IMR-90 (cell line): ENCODE results near the gene RPS16. TPM values are rescaled to one million over a fixed set of nuclear protein-coding genes. Genes with fewer than 3 reads are reported as not detected.
A peak's percentile ranks its signal among the peaks of the same experiment; 100 is the strongest.

Experiments used
- ATAC-seq: fragments of 200-7000 bp; cut with Tn5 transposase; 2 replicates; pipeline ENCODE4 v1.9.1; 2020; ENCODE audit warnings: low read depth, mild to moderate bottlenecking, moderate library complexity
- BruUV-seq: library from RNA; stranded (reverse); fragments of 400-500 nt; replicated peaks from 2 replicates; lab custom pipeline; 2021; lab: Mats Ljungman, UMichigan
- CTCF ChIA-PET: fragments of 300-600 bp; formaldehyde crosslinking; extraction: SDS; loops from one replicate; lab custom pipeline; 2021; ENCODE audit warnings: antibody characterized with exemption; lab: Yijun Ruan, JAX
- POLR2A ChIA-PET: fragments of 300-600 bp; sonication (Branson Sonifier 250); formaldehyde crosslinking; loops from one replicate; lab custom pipeline; 2022; ENCODE audit warnings: antibody characterized with exemption; ENCODE audit not compliant: unreplicated experiment; lab: Charles Lee
- DNase-seq: peaks from one replicate; pipeline ENCODE4 v3.0.0; 2013
- H2AFZ ChIP-seq: replicated peaks from 2 replicates; pipeline ENCODE3; 2013; ENCODE audit warnings: low read length, mild to moderate bottlenecking; ENCODE audit not compliant: poor library complexity
- H2AK5ac ChIP-seq: 2 replicates; pipeline ENCODE4 v1.6.1; 2013; ENCODE audit warnings: low read depth, low read length, inconsistent platforms
- H2AK9ac ChIP-seq: replicated peaks from 2 replicates; pipeline ENCODE3; 2013; ENCODE audit warnings: mild to moderate bottlenecking, low read depth, low read length, moderate library complexity; ENCODE audit not compliant: poor library complexity
- H2BK120ac ChIP-seq: 2 replicates; pipeline ENCODE4 v1.6.1; 2013; ENCODE audit warnings: low read depth, low read length, inconsistent platforms
- H2BK15ac ChIP-seq: 3 replicates; pipeline ENCODE4 v1.6.1; 2013; ENCODE audit warnings: low read depth, low read length, inconsistent platforms
- H2BK20ac ChIP-seq: 2 replicates; pipeline ENCODE4 v1.6.1; 2013; ENCODE audit warnings: low read depth, mild to moderate bottlenecking, inconsistent platforms, low read length, moderate library complexity
- H2BK5ac ChIP-seq: 2 replicates; pipeline ENCODE4 v1.6.1; 2013; ENCODE audit warnings: mild to moderate bottlenecking, low read depth, low read length, inconsistent platforms; ENCODE audit not compliant: poor library complexity, severe bottlenecking
- H3K14ac ChIP-seq: replicated peaks from 2 replicates; pipeline ENCODE4 v1.6.1; 2013; ENCODE audit warnings: low read depth, low read length, inconsistent platforms
- H3K18ac ChIP-seq: 2 replicates; pipeline ENCODE4 v1.6.1; 2013; ENCODE audit warnings: low read depth, low read length, control low read depth
- H3K23ac ChIP-seq: 2 replicates; pipeline ENCODE4 v1.6.1; 2013; ENCODE audit warnings: low read depth, low read length, inconsistent platforms
- H3K27ac ChIP-seq: 2 replicates; pipeline ENCODE4 v1.5.1; 2013; ENCODE audit warnings: mild to moderate bottlenecking, control low read depth, low read length; ENCODE audit not compliant: insufficient read depth
- H3K27me3 ChIP-seq: 2 replicates; pipeline ENCODE4 v1.6.1; 2013; ENCODE audit warnings: low read length; ENCODE audit not compliant: control insufficient read depth, insufficient read depth
- H3K36me3 ChIP-seq: 2 replicates; pipeline ENCODE4 v1.6.1; 2013; ENCODE audit warnings: low read length, mixed read lengths; ENCODE audit not compliant: control insufficient read depth, insufficient read depth
- H3K4ac ChIP-seq: 2 replicates; pipeline ENCODE4 v1.6.1; 2013; ENCODE audit warnings: low read depth, low read length, inconsistent platforms
- H3K4me1 ChIP-seq: 2 replicates; pipeline ENCODE4 v1.6.1; 2013; ENCODE audit warnings: low read length, mixed read lengths; ENCODE audit not compliant: control insufficient read depth, insufficient read depth
- H3K4me2 ChIP-seq: 2 replicates; pipeline ENCODE4 v1.6.1; 2013; ENCODE audit warnings: low read depth, mild to moderate bottlenecking, control low read depth, low read length, moderate library complexity
- H3K4me3 ChIP-seq: 2 replicates; pipeline ENCODE4 v1.5.1; 2013; ENCODE audit warnings: low read depth, mild to moderate bottlenecking, control low read depth, low read length, moderate library complexity; ENCODE audit not compliant: insufficient read depth
- H3K56ac ChIP-seq: 2 replicates; pipeline ENCODE4 v1.6.1; 2013; ENCODE audit warnings: low read length, inconsistent platforms; ENCODE audit not compliant: insufficient read depth; ENCODE audit errors: extremely low read depth
- H3K79me1 ChIP-seq, 2 experiments: 2 replicates each; pipeline ENCODE4 v1.6.1; 2013; ENCODE audit warnings: low read length in 2 of 2, inconsistent platforms in 1 of 2, low read depth in 1 of 2
- H3K9ac ChIP-seq: 2 replicates; pipeline ENCODE4 v1.6.1; 2013; ENCODE audit warnings: low read depth, low read length, control low read depth
- H3K9me1 ChIP-seq: 2 replicates; pipeline ENCODE4 v1.6.1; 2013; ENCODE audit warnings: low read length, inconsistent platforms; ENCODE audit not compliant: insufficient read depth
- H3K9me3 ChIP-seq: 2 replicates; pipeline ENCODE4 v1.6.1; 2013; ENCODE audit warnings: low read length; ENCODE audit not compliant: control insufficient read depth, insufficient read depth
- H4K20me1 ChIP-seq: 2 replicates; pipeline ENCODE4 v1.6.1; 2013; ENCODE audit warnings: low read length, inconsistent platforms; ENCODE audit not compliant: insufficient read depth
- H4K5ac ChIP-seq: 2 replicates; pipeline ENCODE4 v1.6.1; 2013; ENCODE audit warnings: mild to moderate bottlenecking, low read depth, low read length, control low read depth
- H4K8ac ChIP-seq, 2 experiments: 2 replicates each; pipeline ENCODE4 v1.6.1; 2013; ENCODE audit warnings: low read depth in 2 of 2, low read length in 2 of 2, control low read depth in 1 of 2, inconsistent platforms in 1 of 2
- H4K91ac ChIP-seq: 2 replicates; pipeline ENCODE4 v1.6.1; 2013; ENCODE audit warnings: low read depth, low read length, inconsistent platforms; ENCODE audit not compliant: insufficient read depth
- BHLHE40 ChIP-seq: fragments of 150-350 bp; IDR thresholded peaks from 2 replicates; pipeline ENCODE4 v1.6.1; 2016; ENCODE audit warnings: mild to moderate bottlenecking, low read depth, low read length
- CEBPB ChIP-seq: IDR thresholded peaks from 2 replicates; pipeline ENCODE4 v1.6.1; 2012; ENCODE audit warnings: low read depth, low read length, improper control_type of control experiment
- CHD1 ChIP-seq: IDR thresholded peaks from 2 replicates; pipeline ENCODE4 v1.6.1; 2012; ENCODE audit warnings: low read depth, low read length, improper control_type of control experiment
- FOS ChIP-seq: fragments of 150-350 bp; IDR thresholded peaks from 2 replicates; pipeline ENCODE4 v1.6.1; 2016; ENCODE audit warnings: low read depth, low read length
- MAFK ChIP-seq: IDR thresholded peaks from 2 replicates; pipeline ENCODE4 v1.6.1; 2012; ENCODE audit warnings: low read depth, low read length, improper control_type of control experiment
- MAZ ChIP-seq: IDR thresholded peaks from 2 replicates; pipeline ENCODE4 v1.6.1; 2012; ENCODE audit warnings: low read depth, mild to moderate bottlenecking, low read length, improper control_type of control experiment, moderate library complexity, borderline replicate concordance
- RAD21 ChIP-seq: IDR thresholded peaks from 2 replicates; pipeline ENCODE4 v1.6.1; 2012; ENCODE audit warnings: low read length, improper control_type of control experiment
- RCOR1 ChIP-seq: IDR thresholded peaks from 2 replicates; pipeline ENCODE4 v1.6.1; 2012; ENCODE audit warnings: mild to moderate bottlenecking, low read length, improper control_type of control experiment; ENCODE audit not compliant: insufficient replicate concordance
- RFX5 ChIP-seq: IDR thresholded peaks from 2 replicates; pipeline ENCODE4 v1.8.0; 2012; ENCODE audit warnings: low read depth, mild to moderate bottlenecking, low read length, moderate library complexity
- SMC3 ChIP-seq: fragments of 150-350 bp; IDR thresholded peaks from 2 replicates; pipeline ENCODE4 v1.6.1; 2016; ENCODE audit warnings: low read depth, mild to moderate bottlenecking, antibody characterized with exemption, low read length, moderate library complexity
- WGBS, 2 experiments: methylation state at CpG; one replicate each; pipeline versions ENCODE4 v1.1.5 to v1.1.7; 2013; ENCODE audit warnings: missing lambda C conversion rate in 2 of 2; ENCODE audit not compliant: insufficient read length in 1 of 2; ENCODE audit errors: extremely low coverage in 2 of 2; 5-methylcytosine and 5-hydroxymethylcytosine counted together
- dilution Hi-C: fragments of 300-500 bp; cut with HindIII; formaldehyde crosslinking; loops from one replicate; pipeline ENCODE4 v1.14.3; 2018; ENCODE audit warnings: low sequenced_read_pairs; ENCODE audit not compliant: unreplicated experiment
- in situ Hi-C: fragments of 300-500 bp; cut with MboI; formaldehyde crosslinking; loops from 3 replicates; pipeline ENCODE4 v1.14.3; 2019; ENCODE audit warnings: low sequenced_read_pairs, inconsistent platforms, mixed read lengths
- intact Hi-C: fragments of 100-400 bp; cut with micrococcal nuclease; formaldehyde crosslinking; loops from 2 replicates; pipeline ENCODE4 v1.10.0; 2022
- polyA plus RNA-seq, 3 experiments: library from polyadenylated mRNA; depleted of rRNA; stranded (reverse); fragments of >200 nt; gene quantifications; 2 replicates each; pipeline ENCODE4 v1.2.3, GENCODE V29; 2012; ENCODE audit warnings: low replicate concordance in 1 of 3
- total RNA-seq: library from RNA; depleted of rRNA; stranded (reverse); fragments of >200 nt; gene quantifications from 2 replicates; pipeline ENCODE4 v1.2.3, GENCODE V29; 2012
- TF ChIP-seq, protein P1 (sequence below): fragments of 150-350 bp; IDR thresholded peaks from 2 replicates; pipeline ENCODE4 v1.6.1; 2017; ENCODE audit warnings: mild to moderate bottlenecking, antibody characterized with exemption, low read length, low read depth
- TF ChIP-seq, protein P2 (sequence below): conservative IDR thresholded peaks from 2 replicates; pipeline ENCODE4 v1.5.1; 2012; ENCODE audit warnings: mild to moderate bottlenecking, low read depth, low read length, improper control_type of control experiment
- TF ChIP-seq, protein P3 (sequence below): fragments of 150-350 bp; IDR thresholded peaks from 2 replicates; pipeline ENCODE4 v1.6.1; 2016; ENCODE audit warnings: low read depth, mild to moderate bottlenecking, low read length, moderate library complexity, borderline replicate concordance

Gene RPS16
- total and polyA plus RNA-seq, 2 of the 4 experiments (the other 2 are of a cell fraction), result 320 to 3,500 TPM

DNA sequence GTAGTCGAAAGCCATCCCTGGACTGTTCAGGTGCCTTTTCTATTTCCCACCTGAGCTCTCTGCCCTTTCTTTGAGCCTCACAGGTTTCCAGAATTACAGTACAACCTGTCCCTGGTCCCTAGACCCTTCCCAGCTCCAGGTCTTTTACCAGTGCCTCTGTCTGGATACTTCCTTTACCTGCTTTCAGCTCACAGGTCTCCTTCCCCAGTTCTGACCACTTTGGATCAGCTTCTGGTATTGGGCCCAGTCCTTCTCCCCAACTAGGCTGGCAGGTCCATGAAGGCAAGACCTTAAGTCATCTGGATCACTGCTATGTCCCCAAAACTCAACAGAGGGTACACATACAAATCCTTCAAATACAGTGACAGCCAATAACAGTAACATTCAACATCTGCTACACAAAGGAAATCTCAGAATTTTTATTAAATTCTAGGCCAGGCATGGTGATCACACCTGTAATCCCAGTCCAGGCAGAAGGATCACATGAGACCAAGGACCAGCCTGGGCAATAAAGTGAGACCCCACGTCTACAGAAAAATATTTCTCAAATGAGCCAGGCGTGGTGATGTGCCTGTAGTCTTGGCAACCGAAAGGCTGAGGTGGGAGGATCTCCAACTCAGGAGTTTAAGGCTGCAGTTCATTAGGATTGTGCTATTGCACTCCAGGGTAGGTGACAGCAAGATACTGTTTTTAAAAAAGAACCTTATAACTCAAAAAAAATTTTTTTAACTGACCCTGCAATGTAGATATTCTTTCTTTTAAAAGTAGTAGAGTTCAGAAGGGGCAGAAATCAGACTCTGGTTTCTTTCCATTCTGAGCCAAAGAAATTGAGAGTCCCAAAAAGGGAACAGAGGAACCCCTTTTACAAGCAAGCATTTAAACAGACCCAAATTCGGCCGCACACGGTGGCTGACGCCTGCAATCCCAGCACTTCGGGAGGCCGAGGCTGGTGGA, 1.3 kb downstream of the RPS16 start:
- 100% methylated on average over 1 of the region's 10 CpGs; no CpG with 5 or more reads in 1 of the 2 experiments for WGBS, 2 experiments
- Histone ChIP-seq H3K4me1 (peaks cover 11% of the 10 kb centered on the region), H3K23ac (no peak overlapping the region), H4K5ac (no peak overlapping the region), H2AK9ac (no peak overlapping the region), H3K36me3 (peaks cover 23% of the 10 kb centered on the region), H2AK5ac (no peak overlapping the region), H3K4me2 (peak overlapping the region; percentile 80), H2BK120ac (no peak overlapping the region), H3K27me3 (no peaks in the 10 kb centered on the region), H2BK20ac (no peak overlapping the region), H3K14ac (no peak overlapping the region), H3K18ac (no peak overlapping the region), H3K9ac (peak overlapping the region; percentile 94), H3K56ac (no peak overlapping the region), H3K4me3 (0 out of 2 replicates have a peak overlapping the region, but pooled peaks have one; percentile 77), H3K79me1 (peaks cover 22 to 47% of the 10 kb centered on the region in 2 experiments), H4K20me1 (peaks cover 38% of the 10 kb centered on the region), H3K9me1 (peaks cover 5% of the 10 kb centered on the region), H4K91ac (no peak overlapping the region), H3K27ac (no peak overlapping the region; the same call in 1 of the 2 replicates), H3K4ac (no peak overlapping the region), H2AFZ (no peak overlapping the region), H3K9me3 (no peaks in the 10 kb centered on the region), H2BK15ac (no peak overlapping the region), H4K8ac (no peak overlapping the region; a peak in 1 of 4 replicates), H2BK5ac (no peak overlapping the region)
- DNase-seq (no peak), ATAC-seq (no peak)
- dilution Hi-C loops (no loop called here), in situ Hi-C loops (loop anchor here (25.0 kb wide), 1 partner anchor 403 kb away; the partner anchor contains the start of genes DYRK1B and FBL), intact Hi-C loops (no loop called here)
- no TSS peak for BruUV-seq
- ChIA-PET CTCF (no interaction called here), POLR2A (no interaction called here)
- TF ChIP-seq MAFK (no peak), RCOR1 (no peak), RFX5 (no peak), MAZ (no peak), RAD21 (no peak), CHD1 (no peak), BHLHE40 (no peak), SMC3 (no peak), CEBPB (no peak), FOS (no peak)
- TF ChIP-seq, protein P1, sequence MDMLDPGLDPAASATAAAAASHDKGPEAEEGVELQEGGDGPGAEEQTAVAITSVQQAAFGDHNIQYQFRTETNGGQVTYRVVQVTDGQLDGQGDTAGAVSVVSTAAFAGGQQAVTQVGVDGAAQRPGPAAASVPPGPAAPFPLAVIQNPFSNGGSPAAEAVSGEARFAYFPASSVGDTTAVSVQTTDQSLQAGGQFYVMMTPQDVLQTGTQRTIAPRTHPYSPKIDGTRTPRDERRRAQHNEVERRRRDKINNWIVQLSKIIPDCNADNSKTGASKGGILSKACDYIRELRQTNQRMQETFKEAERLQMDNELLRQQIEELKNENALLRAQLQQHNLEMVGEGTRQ, result no peak
- TF ChIP-seq, protein P2, sequence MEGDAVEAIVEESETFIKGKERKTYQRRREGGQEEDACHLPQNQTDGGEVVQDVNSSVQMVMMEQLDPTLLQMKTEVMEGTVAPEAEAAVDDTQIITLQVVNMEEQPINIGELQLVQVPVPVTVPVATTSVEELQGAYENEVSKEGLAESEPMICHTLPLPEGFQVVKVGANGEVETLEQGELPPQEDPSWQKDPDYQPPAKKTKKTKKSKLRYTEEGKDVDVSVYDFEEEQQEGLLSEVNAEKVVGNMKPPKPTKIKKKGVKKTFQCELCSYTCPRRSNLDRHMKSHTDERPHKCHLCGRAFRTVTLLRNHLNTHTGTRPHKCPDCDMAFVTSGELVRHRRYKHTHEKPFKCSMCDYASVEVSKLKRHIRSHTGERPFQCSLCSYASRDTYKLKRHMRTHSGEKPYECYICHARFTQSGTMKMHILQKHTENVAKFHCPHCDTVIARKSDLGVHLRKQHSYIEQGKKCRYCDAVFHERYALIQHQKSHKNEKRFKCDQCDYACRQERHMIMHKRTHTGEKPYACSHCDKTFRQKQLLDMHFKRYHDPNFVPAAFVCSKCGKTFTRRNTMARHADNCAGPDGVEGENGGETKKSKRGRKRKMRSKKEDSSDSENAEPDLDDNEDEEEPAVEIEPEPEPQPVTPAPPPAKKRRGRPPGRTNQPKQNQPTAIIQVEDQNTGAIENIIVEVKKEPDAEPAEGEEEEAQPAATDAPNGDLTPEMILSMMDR, result no peak
- TF ChIP-seq, protein P3, sequence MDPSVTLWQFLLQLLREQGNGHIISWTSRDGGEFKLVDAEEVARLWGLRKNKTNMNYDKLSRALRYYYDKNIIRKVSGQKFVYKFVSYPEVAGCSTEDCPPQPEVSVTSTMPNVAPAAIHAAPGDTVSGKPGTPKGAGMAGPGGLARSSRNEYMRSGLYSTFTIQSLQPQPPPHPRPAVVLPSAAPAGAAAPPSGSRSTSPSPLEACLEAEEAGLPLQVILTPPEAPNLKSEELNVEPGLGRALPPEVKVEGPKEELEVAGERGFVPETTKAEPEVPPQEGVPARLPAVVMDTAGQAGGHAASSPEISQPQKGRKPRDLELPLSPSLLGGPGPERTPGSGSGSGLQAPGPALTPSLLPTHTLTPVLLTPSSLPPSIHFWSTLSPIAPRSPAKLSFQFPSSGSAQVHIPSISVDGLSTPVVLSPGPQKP, result no peak
